C4-2B (cell line): ENCODE data around the gene ST3GAL6.

Experiments used
- CTCF ChIP-seq: fragments of 450-650 bp; conservative IDR thresholded peaks from 2 replicates; pipeline ENCODE4 v1.5.1; 2017; ENCODE audit warnings: mild to moderate bottlenecking
- ZFX ChIP-seq: fragments of 450-650 bp; IDR thresholded peaks from 2 replicates; pipeline ENCODE4 v1.6.1; 2017

DNA sequence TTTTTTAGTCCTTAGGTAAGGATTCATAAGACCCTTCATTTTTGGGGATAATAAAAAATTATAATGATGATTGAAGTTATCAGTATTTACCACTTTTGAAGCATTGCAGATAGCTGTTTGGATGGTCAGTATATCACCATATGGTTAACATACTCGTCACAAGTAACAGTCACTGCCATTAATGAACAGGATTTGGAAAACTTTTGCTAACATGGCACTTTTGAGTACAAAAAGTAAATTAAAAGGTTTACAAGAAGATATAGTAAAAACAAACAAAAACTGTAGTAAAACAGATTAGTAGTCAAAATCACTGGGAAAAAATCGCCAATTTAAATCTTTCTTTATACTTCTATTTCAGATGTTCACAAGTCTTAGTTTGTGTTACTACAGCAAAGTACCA, 37.8 kb upstream of the ST3GAL6 start:
- TF ChIP-seq CTCF (no peak), ZFX (no peak)
